ENCODE data around the gene EIF4E3.

The EIF4E3 gene

GRCh38 chr3:71725271-71725991, at the start of gene EIF4E3:
Gene EIF4E3, minus strand, starts transcription at chr3:71725402. Its CDS starts 35 bp downstream, at chr3:71725367.
- peak; percentile 68 for DNase-seq

GRCh38 chr3:71771884-71772283, 46.7 kb upstream of the EIF4E3 start:
- DNase-seq: no peak

- no peak for DNase-seq
Observed at GRCh38 chr3:71771126-71771525, 45.9 kb upstream of the EIF4E3 start.

GRCh38 chr3:71763426-71763825, 38.2 kb upstream of the EIF4E3 start:
- no peak for DNase-seq

- DNase-seq: no peak
Observed at GRCh38 chr3:71760140-71760539, 34.9 kb upstream of the EIF4E3 start.

GRCh38 chr3:71759401-71759800, 34.2 kb upstream of the EIF4E3 start:
- no peak for DNase-seq

- no peak for DNase-seq
Observed at GRCh38 chr3:71758091-71758490, 32.9 kb upstream of the EIF4E3 start.

- no peak for DNase-seq
Observed at GRCh38 chr3:71754610-71755253, 29.5 kb upstream of the EIF4E3 start.

- DNase-seq: peak; percentile 22
Observed at GRCh38 chr3:71753701-71754609, 28.8 kb upstream of the EIF4E3 start, which contains the start of gene GPR27. Gene GPR27, plus strand, starts transcription at chr3:71753855. Its CDS starts 195 bp downstream, at chr3:71754050.

GRCh38 chr3:71752831-71753700, 27.9 kb upstream of the EIF4E3 start:
- DNase-seq: peak; percentile 16

GRCh38 chr3:71751602-71752001, 26.4 kb upstream of the EIF4E3 start:
- no peak for DNase-seq

GRCh38 chr3:71744738-71745137, 19.5 kb upstream of the EIF4E3 start:
- DNase-seq: no peak

GRCh38 chr3:71742621-71743020, 17.4 kb upstream of the EIF4E3 start:
- DNase-seq: no peak

GRCh38 chr3:71734881-71735280, 9.7 kb upstream of the EIF4E3 start:
- no peak for DNase-seq

GRCh38 chr3:71733319-71733718, 8.1 kb upstream of the EIF4E3 start:
- DNase-seq: no peak

GRCh38 chr3:71732637-71733036, 7.4 kb upstream of the EIF4E3 start:
- DNase-seq: no peak

- no peak for DNase-seq
Observed at GRCh38 chr3:71728632-71729342, 3.6 kb upstream of the EIF4E3 start.

- peak; percentile 68 for DNase-seq
Observed at GRCh38 chr3:71726146-71726545, 944 bp upstream of the EIF4E3 start.

GRCh38 chr3:71724584-71725270, 475 bp downstream of the EIF4E3 start:
- peak; percentile 49 for DNase-seq

GRCh38 chr3:71724171-71724453, 1.1 kb downstream of the EIF4E3 start:
- no peak for DNase-seq

GRCh38 chr3:71723452-71724170, 1.6 kb downstream of the EIF4E3 start:
- peak; percentile 67 for DNase-seq
